Measurements from ENCODE around the gene MCUB. TPM values are rescaled to one million over a fixed set of nuclear protein-coding genes. Genes with fewer than 3 reads are reported as not detected.

The MCUB gene
- polyA plus RNA-seq, 1 donor from 2014 or later, result 3.9 TPM

DNA sequence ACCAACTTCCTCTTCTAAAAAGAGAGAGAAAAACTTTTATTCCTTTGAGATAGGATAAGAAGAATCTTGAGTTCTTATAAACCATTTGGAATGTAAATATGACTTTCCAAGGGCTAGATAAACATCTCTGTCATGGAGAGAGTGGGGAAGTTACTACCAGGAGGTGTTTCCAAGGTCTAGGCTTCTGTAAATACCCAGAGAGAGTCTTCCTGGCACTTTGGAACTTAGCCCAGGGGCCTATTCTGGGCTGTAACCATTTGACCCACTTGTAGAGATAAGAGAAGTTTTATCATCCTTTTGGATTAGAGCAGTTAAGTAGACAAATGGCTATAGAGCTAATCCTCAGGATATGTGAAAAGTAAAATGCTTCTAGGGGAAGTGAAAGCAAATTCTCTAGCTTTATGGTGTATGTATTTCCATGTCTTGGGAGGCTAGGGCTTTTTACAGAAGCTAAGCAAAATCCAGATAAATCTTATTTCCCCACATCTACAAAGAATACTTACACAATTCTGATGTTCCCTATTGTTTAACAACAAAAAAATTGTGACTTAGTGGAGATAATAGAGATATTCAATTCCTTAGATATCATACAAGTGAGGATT, 51.1 kb downstream of the MCUB start:
- no peaks in the 10 kb centered on the region for H3K9me2 ChIP-seq (ENCODE audit: insufficient read depth, low read length)
- TF ChIP-seq TAF1 (IDR thresholded peaks at IDR 0.05; ENCODE audit: low read depth) (no peak), POLR2AphosphoS5 (IDR thresholded peaks at IDR 0.05) (no peak), SMC3 (conservative IDR thresholded peaks at IDR 0.05; ENCODE audit: poor library complexity) (no peak), MXI1 (conservative IDR thresholded peaks at IDR 0.05; ENCODE audit: poor library complexity, severe bottlenecking) (no peak), RAD21 (conservative IDR thresholded peaks at IDR 0.05) (no peak)
- TF ChIP-seq, protein P1, sequence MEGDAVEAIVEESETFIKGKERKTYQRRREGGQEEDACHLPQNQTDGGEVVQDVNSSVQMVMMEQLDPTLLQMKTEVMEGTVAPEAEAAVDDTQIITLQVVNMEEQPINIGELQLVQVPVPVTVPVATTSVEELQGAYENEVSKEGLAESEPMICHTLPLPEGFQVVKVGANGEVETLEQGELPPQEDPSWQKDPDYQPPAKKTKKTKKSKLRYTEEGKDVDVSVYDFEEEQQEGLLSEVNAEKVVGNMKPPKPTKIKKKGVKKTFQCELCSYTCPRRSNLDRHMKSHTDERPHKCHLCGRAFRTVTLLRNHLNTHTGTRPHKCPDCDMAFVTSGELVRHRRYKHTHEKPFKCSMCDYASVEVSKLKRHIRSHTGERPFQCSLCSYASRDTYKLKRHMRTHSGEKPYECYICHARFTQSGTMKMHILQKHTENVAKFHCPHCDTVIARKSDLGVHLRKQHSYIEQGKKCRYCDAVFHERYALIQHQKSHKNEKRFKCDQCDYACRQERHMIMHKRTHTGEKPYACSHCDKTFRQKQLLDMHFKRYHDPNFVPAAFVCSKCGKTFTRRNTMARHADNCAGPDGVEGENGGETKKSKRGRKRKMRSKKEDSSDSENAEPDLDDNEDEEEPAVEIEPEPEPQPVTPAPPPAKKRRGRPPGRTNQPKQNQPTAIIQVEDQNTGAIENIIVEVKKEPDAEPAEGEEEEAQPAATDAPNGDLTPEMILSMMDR (IDR thresholded peaks at IDR 0.05; ENCODE audit: poor library complexity, severe bottlenecking), result no peak
- TF ChIP-seq, protein P2, sequence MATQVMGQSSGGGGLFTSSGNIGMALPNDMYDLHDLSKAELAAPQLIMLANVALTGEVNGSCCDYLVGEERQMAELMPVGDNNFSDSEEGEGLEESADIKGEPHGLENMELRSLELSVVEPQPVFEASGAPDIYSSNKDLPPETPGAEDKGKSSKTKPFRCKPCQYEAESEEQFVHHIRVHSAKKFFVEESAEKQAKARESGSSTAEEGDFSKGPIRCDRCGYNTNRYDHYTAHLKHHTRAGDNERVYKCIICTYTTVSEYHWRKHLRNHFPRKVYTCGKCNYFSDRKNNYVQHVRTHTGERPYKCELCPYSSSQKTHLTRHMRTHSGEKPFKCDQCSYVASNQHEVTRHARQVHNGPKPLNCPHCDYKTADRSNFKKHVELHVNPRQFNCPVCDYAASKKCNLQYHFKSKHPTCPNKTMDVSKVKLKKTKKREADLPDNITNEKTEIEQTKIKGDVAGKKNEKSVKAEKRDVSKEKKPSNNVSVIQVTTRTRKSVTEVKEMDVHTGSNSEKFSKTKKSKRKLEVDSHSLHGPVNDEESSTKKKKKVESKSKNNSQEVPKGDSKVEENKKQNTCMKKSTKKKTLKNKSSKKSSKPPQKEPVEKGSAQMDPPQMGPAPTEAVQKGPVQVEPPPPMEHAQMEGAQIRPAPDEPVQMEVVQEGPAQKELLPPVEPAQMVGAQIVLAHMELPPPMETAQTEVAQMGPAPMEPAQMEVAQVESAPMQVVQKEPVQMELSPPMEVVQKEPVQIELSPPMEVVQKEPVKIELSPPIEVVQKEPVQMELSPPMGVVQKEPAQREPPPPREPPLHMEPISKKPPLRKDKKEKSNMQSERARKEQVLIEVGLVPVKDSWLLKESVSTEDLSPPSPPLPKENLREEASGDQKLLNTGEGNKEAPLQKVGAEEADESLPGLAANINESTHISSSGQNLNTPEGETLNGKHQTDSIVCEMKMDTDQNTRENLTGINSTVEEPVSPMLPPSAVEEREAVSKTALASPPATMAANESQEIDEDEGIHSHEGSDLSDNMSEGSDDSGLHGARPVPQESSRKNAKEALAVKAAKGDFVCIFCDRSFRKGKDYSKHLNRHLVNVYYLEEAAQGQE (IDR thresholded peaks at IDR 0.05; ENCODE audit: borderline replicate concordance), result no peak
- H3K27me3 ChIP-seq (ENCODE audit: insufficient read depth, low read depth, low read length), result no peaks in the 10 kb centered on the region
- no peak overlapping the region for H3K4me3 ChIP-seq (ENCODE audit: low read length)
- H2AFZ ChIP-seq (ENCODE audit: low read depth, low read length), result no peak overlapping the region
- H3F3A ChIP-seq (ENCODE audit: insufficient read depth, low read length, poor library complexity, severe bottlenecking), result no peaks in the 10 kb centered on the region
- H3K79me2 ChIP-seq (replicated peaks; ENCODE audit: insufficient read depth, low read length), result no peaks in the 10 kb centered on the region
- H4K20me1 ChIP-seq (ENCODE audit: insufficient read depth), result no peaks in the 10 kb centered on the region
- no peaks in the 10 kb centered on the region for H3K36me3 ChIP-seq (ENCODE audit: insufficient read depth, low read length)
- H3K9me3 ChIP-seq (ENCODE audit: low read length), result no peaks in the 10 kb centered on the region
- no peak overlapping the region for H3K4me2 ChIP-seq (ENCODE audit: low read length)
- H3K9ac ChIP-seq (ENCODE audit: low read length), result no peak overlapping the region
- H3K27ac ChIP-seq (ENCODE audit: low read length), result no peak overlapping the region

DNA sequence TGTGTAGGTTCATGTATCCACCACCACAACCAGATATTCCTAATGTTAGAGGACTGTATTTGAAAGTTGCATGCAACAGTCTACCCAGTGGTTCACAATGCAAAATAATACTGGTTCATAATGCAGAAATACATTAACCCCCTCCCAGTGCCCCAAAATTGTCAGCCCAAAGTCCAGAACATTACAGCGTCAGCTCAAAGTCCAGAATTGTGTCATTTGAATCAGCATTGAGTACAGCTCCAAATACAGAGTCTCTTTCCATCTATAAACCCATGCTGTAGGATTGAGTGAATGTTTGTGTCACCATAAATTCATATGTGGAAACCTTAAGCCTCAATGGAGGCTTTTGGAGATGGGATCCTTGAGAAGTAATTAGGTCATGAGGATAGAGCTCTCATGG, 54.0 kb downstream of the MCUB start:
- no peak for TF ChIP-seq SMC3 (conservative IDR thresholded peaks at IDR 0.05; ENCODE audit: poor library complexity)
- Histone ChIP-seq H3K9me3 (ENCODE audit: low read length) (no peaks in the 10 kb centered on the region), H3K4me3 (ENCODE audit: low read length) (no peak overlapping the region)

DNA sequence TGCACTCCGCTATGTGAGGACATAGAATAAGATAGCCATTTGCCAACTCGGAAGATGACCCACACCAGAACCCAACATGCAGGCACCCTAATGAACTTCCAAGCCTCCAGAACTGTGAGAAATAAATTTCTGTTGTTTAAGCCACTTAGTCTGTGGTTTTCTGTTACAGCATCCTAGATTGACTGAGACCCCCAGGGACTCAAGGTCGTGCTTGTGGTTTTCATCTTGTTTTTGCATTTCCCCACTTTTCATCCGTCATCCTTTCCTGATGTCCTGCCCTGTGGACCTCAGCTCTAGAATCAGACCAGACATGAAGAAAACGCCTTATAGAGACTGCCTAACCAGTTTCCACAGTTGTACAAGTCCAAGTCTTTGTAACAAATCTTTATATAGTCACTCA, 54.4 kb downstream of the MCUB start:
- TF ChIP-seq TAF1 (IDR thresholded peaks at IDR 0.05; ENCODE audit: low read depth) (no peak), SMC3 (conservative IDR thresholded peaks at IDR 0.05; ENCODE audit: poor library complexity) (no peak), RAD21 (conservative IDR thresholded peaks at IDR 0.05) (no peak), MXI1 (conservative IDR thresholded peaks at IDR 0.05; ENCODE audit: poor library complexity, severe bottlenecking) (no peak), EP300 (conservative IDR thresholded peaks at IDR 0.05; ENCODE audit: poor library complexity, severe bottlenecking) (no peak), EZH2 (IDR thresholded peaks at IDR 0.05; ENCODE audit: borderline replicate concordance, insufficient read depth, low read length, poor library complexity, severe bottlenecking) (no peak), POLR2AphosphoS5 (IDR thresholded peaks at IDR 0.05) (no peak)
- TF ChIP-seq, protein P1 (IDR thresholded peaks at IDR 0.05; ENCODE audit: poor library complexity, severe bottlenecking), result no peak
- TF ChIP-seq, protein P2 (IDR thresholded peaks at IDR 0.05; ENCODE audit: borderline replicate concordance), result no peak
- no peaks in the 10 kb centered on the region for H3K79me2 ChIP-seq (replicated peaks; ENCODE audit: insufficient read depth, low read length)
- no peak overlapping the region for H2AFZ ChIP-seq (ENCODE audit: low read depth, low read length)
- no peaks in the 10 kb centered on the region for H3K9me2 ChIP-seq (ENCODE audit: insufficient read depth, low read length)
- no peaks in the 10 kb centered on the region for H3K27me3 ChIP-seq (ENCODE audit: insufficient read depth, low read depth, low read length)
- no peak overlapping the region for H3K27ac ChIP-seq (ENCODE audit: low read length)
- no peak overlapping the region for H3K9ac ChIP-seq (ENCODE audit: low read length)
- no peaks in the 10 kb centered on the region for H3K9me3 ChIP-seq (ENCODE audit: low read length)
- H4K20me1 ChIP-seq (ENCODE audit: insufficient read depth), result no peaks in the 10 kb centered on the region
- H3K36me3 ChIP-seq (ENCODE audit: insufficient read depth, low read length), result no peaks in the 10 kb centered on the region
- no peak overlapping the region for H3K4me3 ChIP-seq (ENCODE audit: low read length)
- no peaks in the 10 kb centered on the region for H3F3A ChIP-seq (ENCODE audit: insufficient read depth, low read length, poor library complexity, severe bottlenecking)
- no peak overlapping the region for H3K4me2 ChIP-seq (ENCODE audit: low read length)

More for the DNA sequence above, 54.0 kb downstream of the MCUB start:
- H3K9me2 ChIP-seq (ENCODE audit: insufficient read depth, low read length), result no peaks in the 10 kb centered on the region
- H2AFZ ChIP-seq (ENCODE audit: low read depth, low read length), result no peak overlapping the region
- H3K4me2 ChIP-seq (ENCODE audit: low read length), result no peak overlapping the region
- no peaks in the 10 kb centered on the region for H4K20me1 ChIP-seq (ENCODE audit: insufficient read depth)
- no peaks in the 10 kb centered on the region for H3K27me3 ChIP-seq (ENCODE audit: insufficient read depth, low read depth, low read length)
- H3F3A ChIP-seq (ENCODE audit: insufficient read depth, low read length, poor library complexity, severe bottlenecking), result no peaks in the 10 kb centered on the region
- H3K27ac ChIP-seq (ENCODE audit: low read length), result no peak overlapping the region
- H3K36me3 ChIP-seq (ENCODE audit: insufficient read depth, low read length), result no peaks in the 10 kb centered on the region
- H3K79me2 ChIP-seq (replicated peaks; ENCODE audit: insufficient read depth, low read length), result no peaks in the 10 kb centered on the region
- no peak overlapping the region for H3K9ac ChIP-seq (ENCODE audit: low read length)

All from neural cell (in vitro differentiated cells).